ENCODE data around the gene MCM5.
"Not testable (repeated sequence)": the region's sequence is repeated elsewhere in the genome, so short reads cannot be mapped to it uniquely, and the experiment has no call there.

MCM5 gene

GRCh38 chr22:35364230-35364629 lies 35.7 kb upstream of the MCM5 start:
- peaks cover 15 to 26% of the 10 kb centered on the region in 2 donors for H3K27me3 ChIP-seq (ENCODE audit: control insufficient read depth in 1 of 2, insufficient read depth in 2 of 2, low read length in 2 of 2)
- H3K4me3 ChIP-seq (ENCODE audit: low read length in 2 of 2); H3K27ac ChIP-seq (ENCODE audit: low read length); H3K9me3 ChIP-seq (ENCODE audit: control insufficient read depth in 2 of 2, low read length in 2 of 2); H3K36me3 ChIP-seq (ENCODE audit: control insufficient read depth in 2 of 2, insufficient read depth in 2 of 2, low read length in 2 of 2); H3K9ac ChIP-seq (ENCODE audit: low read length in 2 of 2); H3K4me1 ChIP-seq (ENCODE audit: control insufficient read depth, insufficient read depth, low read length): not testable (repeated sequence)

GRCh38 chr22:35367331-35367886 lies 32.5 kb upstream of the MCM5 start:
- peaks cover 5 to 12% of the 10 kb centered on the region in 2 donors for H3K27me3 ChIP-seq (ENCODE audit: control insufficient read depth in 1 of 2, insufficient read depth in 2 of 2, low read length in 2 of 2)
- H3K27ac ChIP-seq (ENCODE audit: low read length) = no peak overlapping the region
- H3K9ac ChIP-seq (ENCODE audit: low read length in 2 of 2) = no peak overlapping the region
- H3K4me3 ChIP-seq (ENCODE audit: low read length in 2 of 2) = no peak overlapping the region
- H3K36me3 ChIP-seq (ENCODE audit: control insufficient read depth in 2 of 2, insufficient read depth in 2 of 2, low read length in 2 of 2) = no peaks in the 10 kb centered on the region
- H3K4me1 ChIP-seq (ENCODE audit: control insufficient read depth, insufficient read depth, low read length) = peaks cover 6% of the 10 kb centered on the region
- no peaks in the 10 kb centered on the region for H3K9me3 ChIP-seq (ENCODE audit: control insufficient read depth in 2 of 2, low read length in 2 of 2)

- peaks cover 2 to 12% of the 10 kb centered on the region in 2 donors for H3K27me3 ChIP-seq (ENCODE audit: control insufficient read depth in 1 of 2, insufficient read depth in 2 of 2, low read length in 2 of 2)
- H3K4me3 ChIP-seq (ENCODE audit: low read length in 2 of 2) = no peak overlapping the region
- H3K36me3 ChIP-seq (ENCODE audit: control insufficient read depth in 2 of 2, insufficient read depth in 2 of 2, low read length in 2 of 2) = no peaks in the 10 kb centered on the region
- H3K4me1 ChIP-seq (ENCODE audit: control insufficient read depth, insufficient read depth, low read length) = peaks cover 6% of the 10 kb centered on the region
- H3K9me3 ChIP-seq (ENCODE audit: control insufficient read depth in 2 of 2, low read length in 2 of 2) = no peaks in the 10 kb centered on the region
- H3K27ac ChIP-seq (ENCODE audit: low read length) = no peak overlapping the region
- no peak overlapping the region for H3K9ac ChIP-seq (ENCODE audit: low read length in 2 of 2)
These were observed 31.6 kb upstream of the MCM5 start for GRCh38 chr22:35368386-35368785.

- Histone ChIP-seq H3K27me3 (ENCODE audit: control insufficient read depth in 1 of 2, insufficient read depth in 2 of 2, low read length in 2 of 2) (peaks cover under 1 to 8% of the 10 kb centered on the region in 2 donors), H3K9me3 (ENCODE audit: control insufficient read depth in 2 of 2, low read length in 2 of 2) (no peaks in the 10 kb centered on the region), H3K4me3 (ENCODE audit: low read length in 2 of 2) (no peak overlapping the region), H3K27ac (ENCODE audit: low read length) (no peak overlapping the region), H3K9ac (ENCODE audit: low read length in 2 of 2) (no peak overlapping the region), H3K4me1 (ENCODE audit: control insufficient read depth, insufficient read depth, low read length) (peaks cover 6% of the 10 kb centered on the region), H3K36me3 (ENCODE audit: control insufficient read depth in 2 of 2, insufficient read depth in 2 of 2, low read length in 2 of 2) (no peaks in the 10 kb centered on the region)
These were observed 29.9 kb upstream of the MCM5 start for GRCh38 chr22:35369996-35370395.

DNA sequence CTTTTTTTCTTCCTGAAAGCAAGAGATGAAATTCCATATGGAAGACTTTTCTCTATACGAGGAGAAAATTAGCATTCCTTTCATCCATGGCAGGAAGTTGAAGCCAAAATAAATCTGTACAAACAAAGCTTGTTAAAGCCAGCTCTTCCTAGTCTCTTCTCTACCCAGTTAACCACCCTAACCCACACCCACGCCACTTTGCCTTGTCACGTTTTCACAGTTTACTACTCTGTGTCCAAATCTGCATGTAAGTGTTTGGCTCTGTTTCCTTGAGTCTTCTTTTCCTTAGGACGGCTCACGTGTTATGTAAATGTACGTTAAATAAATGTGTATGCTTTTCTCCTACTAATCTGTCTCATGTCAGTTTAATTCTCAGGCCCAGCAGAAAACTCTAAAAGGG lies 26.2 kb upstream of the MCM5 start:
- Histone ChIP-seq H3K27me3 (ENCODE audit: control insufficient read depth in 1 of 2, insufficient read depth in 2 of 2, low read length in 2 of 2) (no peaks in the 10 kb centered on the region), H3K4me1 (ENCODE audit: control insufficient read depth, insufficient read depth, low read length) (peaks cover 14% of the 10 kb centered on the region), H3K9ac (ENCODE audit: low read length in 2 of 2) (no peak overlapping the region), H3K9me3 (ENCODE audit: control insufficient read depth in 2 of 2, low read length in 2 of 2) (no peaks in the 10 kb centered on the region), H3K36me3 (ENCODE audit: control insufficient read depth in 2 of 2, insufficient read depth in 2 of 2, low read length in 2 of 2) (no peaks in the 10 kb centered on the region), H3K27ac (ENCODE audit: low read length) (no peak overlapping the region), H3K4me3 (ENCODE audit: low read length in 2 of 2) (no peak overlapping the region)

GRCh38 chr22:35375031-35375430 lies 24.9 kb upstream of the MCM5 start:
- H3K4me1 ChIP-seq (ENCODE audit: control insufficient read depth, insufficient read depth, low read length) = peaks cover 14% of the 10 kb centered on the region
- no peaks in the 10 kb centered on the region for H3K27me3 ChIP-seq (ENCODE audit: control insufficient read depth in 1 of 2, insufficient read depth in 2 of 2, low read length in 2 of 2)
- H3K4me3 ChIP-seq (ENCODE audit: low read length in 2 of 2) = no peak overlapping the region
- H3K9me3 ChIP-seq (ENCODE audit: control insufficient read depth in 2 of 2, low read length in 2 of 2) = no peaks in the 10 kb centered on the region
- H3K27ac ChIP-seq (ENCODE audit: low read length) = no peak overlapping the region
- H3K36me3 ChIP-seq (ENCODE audit: control insufficient read depth in 2 of 2, insufficient read depth in 2 of 2, low read length in 2 of 2) = no peaks in the 10 kb centered on the region
- no peak overlapping the region for H3K9ac ChIP-seq (ENCODE audit: low read length in 2 of 2)

DNA sequence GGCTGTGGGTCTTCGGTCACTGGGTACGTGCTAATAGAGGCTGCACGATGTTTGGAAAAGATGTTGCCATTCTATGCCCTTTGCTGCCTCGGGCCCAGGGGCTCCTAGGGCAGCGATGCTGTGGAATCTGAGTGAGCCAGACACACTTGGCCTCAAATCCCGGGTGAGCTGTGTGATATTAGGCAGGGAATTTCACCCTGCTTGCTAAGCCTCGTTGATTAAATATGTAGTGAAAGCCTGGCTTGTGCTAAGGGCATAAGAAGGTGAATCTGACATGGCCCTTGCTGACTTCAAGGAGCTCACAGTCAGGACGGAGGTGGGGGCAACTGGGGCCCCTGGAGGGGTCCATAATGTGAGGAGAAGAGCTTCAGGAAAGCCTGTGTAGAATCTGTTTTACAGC lies 24.4 kb upstream of the MCM5 start:
- Histone ChIP-seq H3K27ac (ENCODE audit: low read length) (no peak overlapping the region), H3K36me3 (ENCODE audit: control insufficient read depth in 2 of 2, insufficient read depth in 2 of 2, low read length in 2 of 2) (no peaks in the 10 kb centered on the region), H3K4me1 (ENCODE audit: control insufficient read depth, insufficient read depth, low read length) (peaks cover 17% of the 10 kb centered on the region), H3K4me3 (ENCODE audit: low read length in 2 of 2) (no peak overlapping the region), H3K9ac (ENCODE audit: low read length in 2 of 2) (no peak overlapping the region), H3K9me3 (ENCODE audit: control insufficient read depth in 2 of 2, low read length in 2 of 2) (no peaks in the 10 kb centered on the region), H3K27me3 (ENCODE audit: control insufficient read depth in 1 of 2, insufficient read depth in 2 of 2, low read length in 2 of 2) (no peaks in the 10 kb centered on the region)

DNA sequence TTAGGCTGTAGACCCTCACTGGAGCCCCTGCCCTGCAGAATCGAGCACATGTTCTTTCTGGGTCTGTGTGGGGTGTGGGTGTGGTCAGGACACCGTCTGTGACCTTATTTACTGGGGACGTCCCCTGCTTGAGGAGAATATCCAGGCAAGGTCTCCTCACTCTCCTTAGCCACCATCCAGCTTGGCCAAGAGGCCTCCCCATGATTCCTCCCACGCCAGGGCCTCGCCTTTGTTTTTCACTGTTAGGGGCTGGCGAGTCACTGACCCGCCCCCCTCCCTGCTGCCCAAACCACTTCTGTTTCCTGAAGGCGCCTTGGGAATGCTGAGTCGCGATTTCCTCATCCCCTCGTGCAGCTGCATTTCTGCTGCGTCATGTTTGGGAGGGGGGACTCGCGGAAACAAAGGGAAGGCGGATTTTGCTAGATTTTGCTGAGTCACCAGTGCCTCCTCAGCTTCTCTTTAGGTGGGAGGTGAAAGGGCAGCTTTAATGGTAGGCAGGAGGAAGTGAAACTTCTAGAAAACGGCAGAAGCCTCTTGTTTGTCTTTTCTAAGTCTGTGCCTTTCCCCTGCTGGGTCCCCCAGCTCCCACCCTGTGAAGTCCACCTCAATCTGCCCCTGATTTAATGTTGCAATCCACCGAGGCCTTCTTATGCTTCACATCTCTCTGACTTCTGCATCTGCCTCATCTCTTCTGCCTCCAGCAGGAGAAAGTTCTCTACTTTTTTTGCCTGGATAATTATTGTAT lies 23.0 kb upstream of the MCM5 start:
- H3K27ac ChIP-seq (ENCODE audit: low read length) = peak overlapping the region; percentile 49
- H3K36me3 ChIP-seq (ENCODE audit: control insufficient read depth in 2 of 2, insufficient read depth in 2 of 2, low read length in 2 of 2) = no peaks in the 10 kb centered on the region
- H3K4me1 ChIP-seq (ENCODE audit: control insufficient read depth, insufficient read depth, low read length) = peaks cover 25% of the 10 kb centered on the region
- H3K9ac ChIP-seq (ENCODE audit: low read length in 2 of 2) = peak overlapping the region in 1 of 2 donors; percentile 58
- H3K9me3 ChIP-seq (ENCODE audit: control insufficient read depth in 2 of 2, low read length in 2 of 2) = no peaks in the 10 kb centered on the region
- no peaks in the 10 kb centered on the region for H3K27me3 ChIP-seq (ENCODE audit: control insufficient read depth in 1 of 2, insufficient read depth in 2 of 2, low read length in 2 of 2)
- H3K4me3 ChIP-seq (ENCODE audit: low read length in 2 of 2) = peak overlapping the region; percentile 4 to 54

GRCh38 chr22:35377735-35378134 lies 22.2 kb upstream of the MCM5 start:
- Histone ChIP-seq H3K27ac (ENCODE audit: low read length) (no peak overlapping the region), H3K4me3 (ENCODE audit: low read length in 2 of 2) (no peak overlapping the region), H3K9ac (ENCODE audit: low read length in 2 of 2) (no peak overlapping the region), H3K27me3 (ENCODE audit: control insufficient read depth in 1 of 2, insufficient read depth in 2 of 2, low read length in 2 of 2) (no peaks in the 10 kb centered on the region), H3K36me3 (ENCODE audit: control insufficient read depth in 2 of 2, insufficient read depth in 2 of 2, low read length in 2 of 2) (no peaks in the 10 kb centered on the region), H3K9me3 (ENCODE audit: control insufficient read depth in 2 of 2, low read length in 2 of 2) (no peaks in the 10 kb centered on the region), H3K4me1 (ENCODE audit: control insufficient read depth, insufficient read depth, low read length) (peaks cover 21% of the 10 kb centered on the region)

GRCh38 chr22:35378621-35379020 lies 21.3 kb upstream of the MCM5 start:
- Histone ChIP-seq H3K4me1 (ENCODE audit: control insufficient read depth, insufficient read depth, low read length) (peaks cover 21% of the 10 kb centered on the region), H3K9me3 (ENCODE audit: control insufficient read depth in 2 of 2, low read length in 2 of 2) (no peaks in the 10 kb centered on the region), H3K4me3 (ENCODE audit: low read length in 2 of 2) (no peak overlapping the region), H3K36me3 (ENCODE audit: control insufficient read depth in 2 of 2, insufficient read depth in 2 of 2, low read length in 2 of 2) (no peaks in the 10 kb centered on the region), H3K27me3 (ENCODE audit: control insufficient read depth in 1 of 2, insufficient read depth in 2 of 2, low read length in 2 of 2) (no peaks in the 10 kb centered on the region), H3K27ac (ENCODE audit: low read length) (no peak overlapping the region), H3K9ac (ENCODE audit: low read length in 2 of 2) (no peak overlapping the region)
